HPDE6-E6E7 (cell line): ENCODE measurements around the gene LCNL1.

Experiments used
- DNase-seq: peaks from one replicate; pipeline ENCODE4 v3.0.0; 2011; ENCODE audit warnings: missing footprints; ENCODE audit errors: extremely low spot score

Gene LCNL1

DNA sequence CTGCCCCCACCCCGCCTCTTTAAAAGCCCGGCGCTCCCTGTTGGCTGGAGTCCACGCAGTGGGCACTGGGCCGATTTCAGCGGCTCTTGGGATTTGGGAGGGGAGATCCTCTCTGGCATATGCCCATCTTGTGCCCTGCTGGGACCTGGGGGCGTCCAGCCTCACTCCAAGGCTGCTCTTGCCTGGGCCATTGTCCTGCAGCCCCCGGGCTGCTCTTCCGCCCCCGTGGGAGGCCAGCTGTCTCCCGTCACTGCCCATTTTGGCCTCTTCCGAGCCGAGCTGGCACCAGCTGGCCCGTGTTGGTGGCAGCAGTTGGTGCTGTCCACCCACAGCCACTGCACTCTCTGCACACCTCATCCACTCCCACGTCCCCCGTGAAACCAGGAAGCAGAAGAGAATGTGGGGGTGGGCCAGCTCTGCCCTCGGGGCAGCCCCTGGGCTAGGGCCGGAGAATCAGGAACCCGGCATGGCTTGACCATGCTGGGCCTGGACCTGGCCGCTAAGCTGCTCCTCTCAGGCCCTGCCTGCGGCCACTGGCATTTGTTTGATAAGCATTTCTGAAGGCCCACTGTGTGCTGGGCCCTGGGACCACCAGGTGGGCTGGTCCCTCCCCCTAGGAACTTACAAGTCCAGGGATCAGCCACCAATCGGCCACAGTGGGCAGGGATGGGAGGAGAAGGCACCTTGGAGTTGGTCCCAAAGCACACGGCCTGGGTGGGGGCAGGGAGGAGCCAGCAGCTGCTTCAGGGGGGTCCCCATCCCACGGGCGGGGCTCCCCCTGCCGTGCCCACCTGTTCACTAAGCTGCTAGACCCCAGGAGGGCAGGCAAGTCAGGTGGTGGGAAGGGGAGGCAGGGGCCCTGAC lies 35.5 kb upstream of the LCNL1 start:
- no peak for DNase-seq

DNA sequence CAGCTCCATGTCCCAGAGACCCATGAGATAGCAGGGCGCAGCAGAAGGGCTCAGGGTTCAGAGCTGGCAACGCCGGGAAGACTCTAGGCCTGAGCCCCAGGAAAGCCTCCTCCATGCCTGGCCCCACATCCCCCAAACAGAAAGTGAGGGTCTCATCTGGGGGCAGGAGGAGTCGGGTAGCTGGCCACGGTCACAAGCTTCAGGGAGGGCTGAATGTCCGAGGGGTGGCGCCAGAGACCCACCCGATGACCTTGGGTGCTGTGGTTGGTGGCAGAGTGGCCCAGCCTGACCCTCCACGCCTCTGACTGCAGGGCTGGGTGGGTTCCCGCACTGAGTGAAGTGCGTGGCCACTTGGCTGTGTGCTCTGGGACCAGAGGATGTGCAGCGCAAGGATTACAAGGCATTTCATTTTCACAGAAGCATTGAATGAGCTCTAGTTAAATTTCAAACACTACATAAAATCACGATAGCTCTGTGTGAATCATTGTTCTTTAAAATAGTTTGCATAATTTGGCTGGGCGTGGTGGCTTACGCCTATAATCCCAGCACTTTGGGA lies 34.8 kb upstream of the LCNL1 start:
- no peak for DNase-seq

DNA sequence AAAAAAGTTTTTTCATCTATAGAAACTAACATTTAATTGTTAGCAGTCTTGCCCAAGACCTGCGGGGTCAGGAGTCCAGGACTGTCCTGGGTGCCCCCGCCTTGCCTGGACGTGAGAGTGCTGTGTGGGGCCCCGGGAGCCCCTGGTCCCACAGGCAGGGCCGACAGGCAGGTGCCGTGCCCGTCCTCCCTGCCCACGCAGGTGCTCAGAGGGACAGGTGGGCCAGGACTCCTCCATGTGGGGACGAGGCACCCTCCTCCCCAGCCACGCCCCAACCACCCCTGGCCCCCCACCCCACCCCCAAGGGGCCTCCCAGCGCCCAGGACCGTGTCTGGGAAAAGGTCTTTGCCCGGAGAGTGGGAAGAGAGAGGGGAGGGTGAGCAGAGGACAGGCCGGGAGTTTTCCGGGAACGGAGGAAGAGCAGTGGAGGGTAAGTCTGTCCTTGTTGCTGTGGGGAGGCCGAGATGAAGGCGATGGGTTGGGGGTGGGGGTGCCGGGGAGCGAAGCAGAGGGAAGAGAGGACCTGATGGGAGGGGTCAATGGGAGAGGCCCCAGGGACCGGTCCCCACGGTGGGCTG lies 33.5 kb upstream of the LCNL1 start:
- DNase-seq, result no peak

DNA sequence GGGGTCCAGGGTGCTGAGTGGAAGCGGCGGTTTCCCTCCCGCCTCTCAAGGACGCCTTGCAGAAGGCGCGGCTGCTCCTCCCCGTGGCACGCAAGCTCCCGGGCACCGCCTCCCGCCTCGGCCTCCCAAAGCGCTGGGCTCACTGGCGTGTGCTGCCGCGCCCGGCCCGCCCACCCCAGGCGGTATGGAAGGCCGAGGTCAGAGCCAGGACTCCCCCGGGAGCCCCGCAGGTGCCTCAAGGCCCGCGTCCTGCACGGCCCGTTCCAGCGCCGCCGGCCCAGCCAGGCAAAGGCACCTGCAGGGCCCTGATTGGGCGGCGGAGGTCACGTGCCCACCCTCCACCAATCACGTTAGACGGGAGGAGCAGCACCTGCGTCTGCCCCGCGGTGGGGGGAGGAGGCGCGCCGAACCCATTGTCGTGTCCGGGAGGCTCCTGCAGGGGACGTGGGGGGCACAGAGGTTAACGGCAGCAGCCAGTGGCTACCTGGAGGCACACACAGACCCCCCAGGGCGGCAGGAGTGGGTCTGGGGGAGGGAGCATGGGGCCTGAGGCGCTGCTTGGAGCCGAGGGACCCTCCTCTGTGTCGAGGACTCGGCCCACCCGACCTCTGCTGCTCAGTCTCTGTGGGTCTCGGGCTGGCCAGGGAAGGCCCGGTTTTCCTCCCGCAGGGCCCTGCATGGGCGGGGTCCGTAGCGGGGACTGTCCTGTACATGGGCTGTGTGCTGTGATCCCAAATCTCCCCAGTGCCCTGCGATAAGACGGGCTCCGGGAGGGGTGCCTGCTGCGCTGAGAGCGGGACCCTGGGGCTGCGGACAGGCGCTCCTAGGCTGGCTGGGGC lies 32.8 kb upstream of the LCNL1 start:
- peak; percentile 99 for DNase-seq

DNA sequence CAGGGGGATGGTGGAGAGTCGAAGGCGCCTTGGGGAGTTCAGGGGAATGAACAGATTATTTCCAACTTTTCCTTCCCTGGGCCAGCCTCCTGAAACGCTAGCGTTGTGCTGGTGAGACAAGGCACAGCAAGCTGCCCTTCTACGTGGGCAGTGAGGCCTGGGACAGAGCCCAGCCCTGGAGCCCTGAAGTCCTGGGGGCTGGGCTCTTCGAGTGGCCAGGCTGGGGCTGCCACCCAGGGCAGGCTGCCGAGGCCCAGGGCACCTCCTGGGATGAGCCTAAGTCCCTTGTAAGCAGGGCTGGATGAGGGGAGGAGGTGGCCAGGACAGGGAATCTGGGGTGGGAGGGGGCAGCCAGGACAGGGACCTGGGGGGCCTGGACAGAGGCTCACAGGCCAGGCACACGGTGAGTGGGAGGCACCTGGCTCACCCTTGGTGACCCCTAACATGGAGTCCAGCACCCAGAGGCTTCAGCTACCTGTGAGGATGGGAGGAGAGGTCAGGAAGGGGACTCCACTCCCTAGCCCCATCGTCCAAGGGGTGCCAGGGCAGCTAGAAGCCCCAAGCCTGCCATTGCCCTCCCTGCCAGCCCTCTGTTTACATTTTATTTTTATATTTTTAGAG lies 32.0 kb upstream of the LCNL1 start:
- no peak for DNase-seq

DNA sequence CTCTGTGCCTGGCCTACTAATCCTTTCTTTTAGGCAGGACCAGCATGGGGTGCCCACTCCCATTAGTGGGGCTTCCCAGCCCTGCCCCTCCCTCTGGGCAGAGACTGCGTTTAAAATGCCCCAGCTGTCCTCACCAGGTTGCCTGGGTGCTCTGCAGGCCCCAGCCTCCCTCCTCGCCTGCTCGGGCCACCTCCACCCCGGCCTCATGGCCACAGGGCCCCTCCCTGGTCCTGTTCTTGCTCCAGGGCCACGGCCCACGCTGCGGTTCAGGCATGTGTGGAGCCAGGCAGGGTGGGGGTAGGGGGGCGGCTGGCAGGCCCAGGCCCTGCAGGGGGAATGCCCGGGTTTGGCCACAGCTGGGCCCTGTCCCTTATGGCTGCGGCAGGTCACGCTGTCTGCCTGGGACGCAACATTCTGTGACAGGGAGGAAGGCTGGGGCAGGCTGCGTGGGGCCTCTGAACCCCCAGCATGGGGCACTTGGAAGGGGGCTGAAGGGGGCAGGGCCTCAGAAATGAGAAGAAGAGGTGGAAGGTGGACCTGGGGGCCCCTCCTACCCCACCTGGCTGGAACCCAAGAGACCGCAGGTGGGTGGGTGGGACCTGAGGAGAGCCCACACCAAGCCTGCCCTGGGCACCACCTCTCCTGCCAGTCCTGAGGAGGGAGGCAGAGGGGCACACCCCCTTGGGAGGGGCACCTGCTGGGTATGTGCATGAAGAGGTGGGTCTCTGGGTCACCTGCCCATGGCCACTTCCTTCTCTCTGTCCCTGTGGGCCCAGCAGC lies 31.1 kb upstream of the LCNL1 start, which contains the start of gene LCN12:
TSS of gene LCN12 (plus strand) at position 733 of the 780 bp plus-strand sequence. CDS start 55 bp downstream, outside the sequence.
- no peak for DNase-seq

DNA sequence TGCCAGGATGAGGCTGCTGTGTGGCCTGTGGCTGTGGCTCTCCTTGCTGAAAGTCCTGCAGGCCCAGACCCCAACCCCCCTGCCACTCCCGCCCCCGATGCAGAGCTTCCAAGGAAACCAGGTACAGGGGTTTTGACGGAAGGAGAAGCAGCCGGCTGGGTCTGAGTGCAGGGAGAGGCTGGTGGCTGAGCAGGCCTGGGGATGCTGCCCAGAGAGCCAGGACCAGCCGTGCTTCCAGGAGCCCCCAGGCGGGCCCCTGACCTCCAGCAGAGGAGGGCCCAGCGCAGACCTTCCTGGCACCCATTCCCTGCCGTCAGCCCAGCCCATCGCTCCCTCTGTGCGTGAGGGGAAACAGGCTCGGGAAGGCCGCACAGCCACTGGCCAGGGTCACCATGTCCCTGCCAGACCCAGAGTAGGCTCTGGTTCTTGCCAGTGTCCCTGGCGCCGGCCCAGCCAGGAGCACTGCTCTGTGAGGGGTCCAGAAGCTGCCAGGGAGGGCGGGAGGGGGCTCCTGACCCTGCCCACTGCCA lies 30.4 kb upstream of the LCNL1 start:
- no peak for DNase-seq

DNA sequence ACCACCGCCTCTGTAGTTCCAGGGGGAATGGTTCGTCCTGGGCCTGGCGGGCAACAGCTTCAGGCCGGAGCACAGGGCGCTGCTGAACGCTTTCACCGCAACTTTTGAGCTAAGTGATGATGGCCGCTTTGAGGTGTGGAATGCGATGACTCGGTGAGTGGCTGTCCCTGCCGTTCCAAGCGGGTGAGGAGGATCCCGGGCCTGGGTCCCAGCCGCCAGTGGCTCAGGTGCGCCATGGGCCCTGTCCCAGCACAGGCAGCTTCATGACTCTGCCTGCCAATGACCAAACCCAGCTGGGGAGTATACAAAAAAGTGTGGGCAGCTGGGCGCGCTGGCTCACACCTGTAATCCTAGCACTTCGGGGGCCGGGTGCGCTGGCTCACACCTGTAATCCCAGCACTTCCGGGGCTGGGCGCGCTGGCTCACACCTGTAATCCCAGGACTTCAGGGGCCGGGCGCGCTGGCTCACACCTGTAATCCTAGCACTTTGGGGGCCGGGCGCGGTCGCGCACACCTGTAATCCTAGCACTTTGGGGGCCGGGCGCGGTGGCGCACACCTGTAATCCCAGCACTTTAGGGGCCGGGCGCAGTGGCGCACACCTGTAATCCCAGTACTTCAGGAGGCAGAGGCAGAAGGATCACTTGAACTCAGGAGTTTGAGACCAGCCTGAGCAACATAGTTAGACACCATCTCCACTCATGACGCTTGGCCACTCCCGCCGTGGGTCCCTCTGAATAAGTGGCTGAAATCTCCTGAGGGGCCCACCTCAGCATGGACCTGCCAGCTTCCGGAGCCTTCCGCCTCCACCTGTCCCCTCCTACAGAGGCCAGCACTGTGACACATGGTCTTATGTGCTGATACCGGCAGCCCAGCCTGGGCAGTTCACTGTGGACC lies 29.7 kb upstream of the LCNL1 start:
- no peak for DNase-seq

DNA sequence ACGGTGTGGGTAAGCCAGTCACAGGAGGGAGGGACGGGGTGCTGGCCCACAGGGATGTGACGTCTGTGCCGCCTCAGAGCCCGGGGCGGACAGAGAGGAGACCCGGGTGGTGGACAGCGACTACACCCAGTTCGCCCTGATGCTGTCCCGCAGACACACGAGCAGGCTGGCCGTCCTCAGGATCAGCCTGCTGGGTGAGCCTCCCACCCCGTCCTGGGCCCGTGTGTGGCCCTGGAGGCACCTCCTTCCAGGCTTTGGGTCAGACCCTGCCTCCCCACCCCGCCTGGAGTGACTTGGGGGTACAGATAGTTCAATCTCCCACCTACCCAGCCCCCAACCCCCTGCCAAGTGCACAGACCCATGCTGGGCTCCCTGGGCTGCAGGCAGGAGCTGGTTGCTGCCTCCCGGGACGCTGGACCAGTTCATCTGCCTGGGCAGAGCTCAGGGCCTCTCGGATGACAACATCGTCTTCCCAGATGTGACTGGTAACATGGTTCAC lies 29.0 kb upstream of the LCNL1 start:
- DNase-seq, result no peak

DNA sequence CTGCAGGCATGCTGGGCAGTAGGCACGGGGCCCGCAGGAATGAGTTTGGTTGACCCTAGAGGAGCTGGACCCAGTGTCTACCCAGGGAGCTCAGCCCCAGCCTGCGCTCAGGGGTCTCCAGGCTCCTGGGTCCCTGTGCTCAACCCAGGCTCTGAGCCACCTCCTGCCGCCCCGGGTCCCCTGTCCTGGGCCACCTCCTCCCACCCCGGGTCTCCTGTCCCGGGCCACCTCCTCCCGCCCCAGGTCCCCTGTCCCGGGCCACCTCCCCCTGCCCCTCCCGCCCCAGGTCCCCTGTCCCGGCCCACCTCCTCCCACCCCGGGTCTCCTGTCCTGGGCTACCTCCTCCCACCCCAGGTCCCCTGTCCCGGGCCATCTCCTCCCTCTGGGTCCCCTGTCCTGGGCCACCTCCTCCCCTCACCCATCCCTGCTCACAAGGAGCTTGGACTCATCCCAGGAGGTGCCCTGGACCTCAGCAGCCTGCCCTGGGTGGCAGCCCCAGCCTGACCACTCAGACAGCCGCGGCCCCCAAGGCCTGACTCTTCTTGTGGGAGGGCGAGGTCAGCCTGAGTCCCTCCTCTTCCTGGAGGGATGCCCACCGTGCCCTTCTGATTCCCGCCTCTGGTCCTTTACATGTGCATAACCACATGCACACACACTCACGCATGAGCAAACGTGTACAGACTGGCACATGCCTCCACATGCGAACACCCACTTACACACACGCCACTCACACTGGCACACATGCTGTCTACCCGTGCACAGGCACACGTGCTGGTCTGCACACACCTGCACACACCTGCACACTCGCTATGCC lies 28.3 kb upstream of the LCNL1 start:
- no peak for DNase-seq

DNA sequence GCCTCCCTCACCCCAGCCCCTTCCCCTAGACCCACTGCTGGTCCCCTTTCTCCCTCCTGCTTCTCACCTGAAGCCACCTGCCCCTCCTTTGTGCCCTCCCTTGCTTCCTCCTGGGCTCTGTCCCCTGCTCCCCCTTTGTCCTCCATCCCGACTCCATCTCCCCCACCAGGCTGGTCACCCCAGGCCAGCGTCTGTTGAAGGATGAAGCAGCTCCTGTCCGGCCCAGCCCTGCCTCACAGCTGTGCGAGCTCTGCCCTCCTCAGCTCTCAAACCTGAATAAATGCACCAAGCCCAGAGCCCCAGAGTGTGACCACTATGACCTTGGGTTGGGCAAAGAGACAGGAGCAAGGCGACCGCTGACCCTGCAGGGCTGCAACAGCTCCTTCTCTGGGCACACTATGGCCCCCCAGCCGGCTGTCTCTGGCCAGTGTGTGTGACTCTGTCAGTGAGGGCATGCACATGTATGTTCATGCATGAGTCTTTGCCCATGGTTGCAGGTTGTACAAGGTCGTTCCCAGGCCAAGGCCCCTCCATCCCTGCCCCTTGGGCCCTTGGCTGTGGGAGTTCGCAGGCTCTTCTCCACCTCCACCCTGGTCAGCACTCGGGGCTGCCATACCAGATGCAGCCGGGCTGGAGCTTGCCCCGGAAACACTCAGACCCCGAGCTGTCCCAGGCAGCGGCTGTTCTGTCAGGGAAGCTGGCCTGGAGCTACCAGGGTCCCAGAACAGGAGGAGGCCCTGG lies 27.4 kb upstream of the LCNL1 start:
- no peak for DNase-seq

DNA sequence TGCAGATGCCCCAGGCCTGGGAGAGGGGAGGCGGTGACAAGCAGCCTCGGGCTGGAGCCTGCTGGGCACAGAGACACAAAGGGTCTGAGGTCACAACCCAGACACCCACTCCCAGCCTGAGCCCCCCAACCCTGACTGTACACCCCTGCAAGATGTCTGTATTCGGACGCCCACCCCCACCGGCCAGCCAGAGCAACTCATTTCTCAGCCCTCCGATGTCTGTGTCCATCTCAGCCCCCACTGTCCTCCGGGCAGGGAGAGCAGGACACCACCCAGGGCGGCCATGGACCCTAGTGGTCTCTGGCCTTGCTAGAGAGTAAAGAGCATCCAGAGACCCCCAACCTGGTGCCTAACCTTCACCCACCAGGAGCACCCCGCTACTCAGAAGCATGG lies 26.9 kb upstream of the LCNL1 start:
- no peak for DNase-seq

DNA sequence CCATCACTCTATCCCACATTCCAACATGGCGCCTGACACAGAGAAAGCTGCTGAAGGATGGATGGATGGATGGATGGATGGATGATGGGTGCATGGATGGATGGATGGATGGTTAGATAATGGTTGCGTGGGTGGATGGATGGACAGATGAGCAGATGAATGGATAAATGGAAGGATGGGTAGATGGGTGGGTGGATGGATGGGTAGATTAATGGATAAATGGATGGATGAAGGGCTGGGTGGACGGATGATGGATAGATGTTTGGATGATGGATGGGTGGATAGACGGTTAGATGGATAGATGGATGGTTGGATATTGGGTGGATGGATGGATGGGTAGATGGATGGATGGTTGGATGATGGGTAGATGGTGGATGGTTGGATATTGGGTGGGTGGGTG lies 26.2 kb upstream of the LCNL1 start:
- no peak for DNase-seq

DNA sequence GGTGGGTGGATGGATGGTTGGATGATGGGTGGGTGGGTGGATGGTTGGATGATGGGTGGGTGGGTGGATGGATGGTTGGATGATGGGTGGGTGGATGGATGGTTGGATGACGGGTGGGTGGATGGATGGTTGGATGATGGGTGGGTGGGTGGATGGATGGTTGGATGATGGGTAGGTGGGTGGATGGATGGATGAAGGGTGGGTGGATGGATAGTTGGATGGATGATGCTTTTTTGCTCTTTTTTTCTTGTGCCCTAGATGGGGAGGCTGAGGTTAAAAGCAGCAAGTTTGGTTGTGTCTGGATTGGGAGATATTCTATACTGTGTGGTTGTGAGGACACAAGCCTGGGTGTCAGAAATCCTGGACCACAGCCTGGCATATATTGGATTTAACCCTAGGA lies 25.3 kb upstream of the LCNL1 start:
- no peak for DNase-seq

DNA sequence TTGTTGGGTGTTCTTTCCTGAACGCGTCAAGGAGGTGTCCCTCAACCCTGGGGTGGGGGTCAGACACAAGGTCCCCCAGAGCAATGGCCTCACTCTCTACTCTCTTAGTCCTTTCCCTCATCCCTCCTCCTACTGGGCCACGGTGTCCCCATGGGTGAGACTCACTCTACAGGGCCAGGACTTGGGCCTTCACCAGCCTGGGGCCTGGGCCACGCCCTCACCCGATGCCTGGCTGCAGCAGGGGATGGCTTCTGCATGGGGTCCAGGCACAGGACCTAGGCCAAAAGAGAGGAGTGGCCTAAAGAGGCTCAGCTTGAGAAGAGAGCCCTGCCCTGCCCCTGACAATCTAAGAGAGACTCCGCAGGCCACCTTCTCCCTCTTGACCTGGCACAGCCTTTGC lies 24.9 kb upstream of the LCNL1 start:
- no peak for DNase-seq

DNA sequence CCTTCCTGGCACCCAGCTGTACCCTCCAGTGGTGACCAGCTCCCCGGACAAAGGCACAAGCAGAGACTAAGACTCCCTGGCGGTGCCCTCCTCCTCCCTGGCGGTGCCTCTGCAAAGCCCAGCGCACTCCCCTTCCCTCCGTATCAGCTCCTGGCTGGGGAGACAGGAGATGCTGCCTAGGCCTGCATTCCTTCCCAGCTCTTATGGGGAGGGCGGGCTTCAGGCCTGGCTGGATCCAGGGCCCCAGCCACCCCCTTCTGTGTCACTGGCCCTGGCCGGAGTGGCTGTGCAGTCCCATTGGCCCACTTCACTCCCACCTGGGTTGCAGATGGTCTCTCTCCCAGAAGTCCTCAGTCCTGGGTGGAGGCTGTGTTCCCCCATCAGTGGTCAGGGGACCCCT lies 24.3 kb upstream of the LCNL1 start:
- DNase-seq, result no peak

DNA sequence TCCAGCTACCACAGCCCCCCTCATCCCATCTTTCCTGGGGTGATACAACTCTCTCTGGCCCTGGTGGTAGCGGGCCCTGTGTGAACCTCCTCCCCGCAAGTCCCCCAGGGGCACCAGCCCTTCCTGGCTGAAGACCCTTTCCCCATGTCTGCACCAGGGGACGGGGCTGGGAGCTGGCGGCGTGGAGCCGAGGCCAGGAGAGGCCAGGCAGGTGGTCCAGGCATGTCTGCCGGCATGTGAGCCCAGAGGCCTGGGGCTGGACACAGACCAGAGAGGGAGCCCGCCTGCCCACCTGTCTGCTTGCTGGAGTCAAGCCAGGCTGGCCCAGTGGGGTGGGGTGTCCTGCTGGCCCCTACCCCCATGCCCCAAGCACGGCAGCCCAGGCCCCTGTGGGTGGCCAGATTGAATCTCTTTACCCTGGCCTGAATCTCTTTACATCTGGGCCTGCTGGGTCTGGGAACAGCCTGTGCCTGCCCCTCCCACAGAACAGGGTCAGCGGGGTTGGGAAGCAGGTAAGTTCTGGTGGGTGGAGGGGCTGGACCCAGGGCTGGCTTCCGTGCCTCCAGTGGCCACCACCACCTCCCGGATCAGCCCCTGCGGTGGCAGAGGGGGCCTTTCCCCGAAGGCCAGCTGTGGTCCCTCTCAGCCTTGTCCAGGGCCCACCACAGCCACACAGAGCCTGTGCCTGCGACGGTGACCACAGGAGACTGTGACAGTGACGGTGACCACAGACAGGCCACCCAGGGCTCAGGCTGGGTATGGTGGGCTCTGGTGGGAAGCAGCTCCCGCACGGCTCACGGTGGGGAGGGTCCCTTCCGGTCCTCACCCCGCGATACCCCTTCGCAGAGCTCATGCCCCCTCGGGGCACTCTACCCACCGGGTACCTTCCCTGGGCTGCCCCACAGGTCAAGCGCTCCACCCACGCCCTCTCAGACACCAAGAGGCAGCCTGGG lies 23.6 kb upstream of the LCNL1 start:
- DNase-seq, result no peak
